ENCODE data around the gene SYCP3. TPM values are rescaled to one million over a fixed set of nuclear protein-coding genes. Genes with fewer than 3 reads are reported as not detected.

The SYCP3 gene
- polyA plus RNA-seq, 1 donor from 2014 or later: 3.4 TPM

GRCh38 chr12:101759396-101760047 is 20.3 kb upstream of the SYCP3 start:
- Histone ChIP-seq H2AFZ (ENCODE audit: low read depth, low read length) (no peak overlapping the region), H3K27ac (ENCODE audit: low read length) (no peak overlapping the region), H3K36me3 (ENCODE audit: insufficient read depth, low read length) (peaks cover 5% of the 10 kb centered on the region), H3F3A (ENCODE audit: insufficient read depth, low read length, poor library complexity, severe bottlenecking) (no peaks in the 10 kb centered on the region), H3K4me2 (ENCODE audit: low read length) (no peak overlapping the region), H3K9ac (ENCODE audit: low read length) (no peak overlapping the region), H3K27me3 (ENCODE audit: insufficient read depth, low read depth, low read length) (no peaks in the 10 kb centered on the region), H3K9me3 (ENCODE audit: low read length) (no peaks in the 10 kb centered on the region), H3K4me3 (ENCODE audit: low read length) (no peak overlapping the region), H3K79me2 (replicated peaks; ENCODE audit: insufficient read depth, low read length) (no peaks in the 10 kb centered on the region), H4K20me1 (ENCODE audit: insufficient read depth) (no peaks in the 10 kb centered on the region), H3K9me2 (ENCODE audit: insufficient read depth, low read length) (no peaks in the 10 kb centered on the region)
- peak; percentile 33 for TF ChIP-seq SMC3 (conservative IDR thresholded peaks at IDR 0.05; ENCODE audit: poor library complexity)
- TF ChIP-seq CTCF (IDR thresholded peaks at IDR 0.05; ENCODE audit: poor library complexity, severe bottlenecking): peak; percentile 63
- TF ChIP-seq MXI1 (conservative IDR thresholded peaks at IDR 0.05; ENCODE audit: poor library complexity, severe bottlenecking): no peak
- peak; percentile 48 for TF ChIP-seq RAD21 (conservative IDR thresholded peaks at IDR 0.05)

- Histone ChIP-seq H3K9me2 (ENCODE audit: insufficient read depth, low read length) (no peaks in the 10 kb centered on the region), H3K4me2 (ENCODE audit: low read length) (no peak overlapping the region), H2AFZ (ENCODE audit: low read depth, low read length) (no peak overlapping the region), H3K27me3 (ENCODE audit: insufficient read depth, low read depth, low read length) (no peaks in the 10 kb centered on the region), H3K9me3 (ENCODE audit: low read length) (no peaks in the 10 kb centered on the region), H4K20me1 (ENCODE audit: insufficient read depth) (no peaks in the 10 kb centered on the region), H3K27ac (ENCODE audit: low read length) (no peak overlapping the region), H3K79me2 (replicated peaks; ENCODE audit: insufficient read depth, low read length) (no peaks in the 10 kb centered on the region), H3K36me3 (ENCODE audit: insufficient read depth, low read length) (peaks cover 13% of the 10 kb centered on the region), H3F3A (ENCODE audit: insufficient read depth, low read length, poor library complexity, severe bottlenecking) (no peaks in the 10 kb centered on the region), H3K4me3 (ENCODE audit: low read length) (no peak overlapping the region), H3K9ac (ENCODE audit: low read length) (no peak overlapping the region)
- TF ChIP-seq MXI1 (conservative IDR thresholded peaks at IDR 0.05; ENCODE audit: poor library complexity, severe bottlenecking) (no peak), TAF1 (IDR thresholded peaks at IDR 0.05; ENCODE audit: low read depth) (no peak), EZH2 (IDR thresholded peaks at IDR 0.05; ENCODE audit: borderline replicate concordance, insufficient read depth, low read length, poor library complexity, severe bottlenecking) (no peak), SMC3 (conservative IDR thresholded peaks at IDR 0.05; ENCODE audit: poor library complexity) (no peak), POLR2AphosphoS5 (IDR thresholded peaks at IDR 0.05) (no peak), CTCF (IDR thresholded peaks at IDR 0.05; ENCODE audit: poor library complexity, severe bottlenecking) (no peak), REST (IDR thresholded peaks at IDR 0.05; ENCODE audit: borderline replicate concordance) (no peak), EP300 (conservative IDR thresholded peaks at IDR 0.05; ENCODE audit: poor library complexity, severe bottlenecking) (no peak), RAD21 (conservative IDR thresholded peaks at IDR 0.05) (no peak)
Observed at GRCh38 chr12:101750152-101750551, 10.9 kb upstream of the SYCP3 start.
